H1 (cell line): ENCODE measurements around the gene UBD. TPM values are rescaled to one million over a fixed set of nuclear protein-coding genes. Genes with fewer than 3 reads are reported as not detected.

Source experiments
- CTCF ChIA-PET: fragments of 300-600 bp; sonication (Branson Sonifier 250); formaldehyde crosslinking; loops from one replicate; lab custom pipeline; 2021; ENCODE audit not compliant: partially characterized antibody; lab: Charles Lee
- POLR2A ChIA-PET: fragments of 300-600 bp; sonication (Branson Sonifier 250); formaldehyde crosslinking; loops from one replicate; lab custom pipeline; 2021; ENCODE audit warnings: inconsistent platforms; ENCODE audit not compliant: partially characterized antibody; lab: Charles Lee
- DNase-seq, 2 experiments: peaks; one replicate each; pipeline versions ENCODE4 v3.0.0 to v3.0.0-alpha.2; 2010 to 2022; ENCODE audit warnings: low spot score in 2 of 2, low read depth in 1 of 2, mixed read lengths in 1 of 2
- FAIRE-seq: peaks from 2 replicates; lab custom pipeline; 2011; peaks lifted over from hg19 to GRCh38; lab: Jason Lieb, UNC
- H2AFZ ChIP-seq: 2 replicates; pipeline ENCODE4 v1.8.1; 2012; ENCODE audit warnings: low read length, inconsistent platforms
- H2AK5ac ChIP-seq: 2 replicates; pipeline ENCODE4 v1.6.1; 2013; ENCODE audit warnings: low read depth, low read length
- H2BK120ac ChIP-seq: replicated peaks from 2 replicates; pipeline ENCODE3; 2013; ENCODE audit warnings: low read depth, low read length, inconsistent platforms
- H2BK12ac ChIP-seq: 2 replicates; pipeline ENCODE4 v1.6.1; 2013; ENCODE audit warnings: low read depth, low read length
- H2BK15ac ChIP-seq: 2 replicates; pipeline ENCODE4 v1.6.1; 2013; ENCODE audit warnings: low read length
- H2BK20ac ChIP-seq: 2 replicates; pipeline ENCODE4 v1.6.1; 2013; ENCODE audit warnings: low read length
- H2BK5ac ChIP-seq: 2 replicates; pipeline ENCODE4 v1.6.1; 2013; ENCODE audit warnings: low read depth, low read length
- H3K14ac ChIP-seq: 2 replicates; pipeline ENCODE4 v1.6.1; 2013; ENCODE audit warnings: inconsistent platforms; ENCODE audit not compliant: insufficient read length
- H3K18ac ChIP-seq: 2 replicates; pipeline ENCODE4 v1.6.1; 2013; ENCODE audit warnings: low read length; ENCODE audit errors: extremely low read depth
- H3K23ac ChIP-seq: 2 replicates; pipeline ENCODE4 v1.6.1; 2013; ENCODE audit warnings: inconsistent platforms; ENCODE audit not compliant: insufficient read length
- H3K23me2 ChIP-seq: 2 replicates; pipeline ENCODE4 v1.6.1; 2013; ENCODE audit warnings: low read depth, low read length
- H3K27ac ChIP-seq: 2 replicates; pipeline ENCODE4 v1.6.1; 2011; ENCODE audit warnings: low read depth, low read length, inconsistent platforms
- H3K27me3 ChIP-seq, 4 experiments: replicated peaks in 1 of 4; 1 replicate in 1 of 4; 2 replicates in 3 of 4; pipeline versions ENCODE4 v1.6.1 to v1.8.1; 2011 to 2013; ENCODE audit warnings: low read length in 3 of 4, mild to moderate bottlenecking in 3 of 4, inconsistent platforms in 2 of 4, mixed read lengths in 2 of 4, moderate library complexity in 1 of 4; ENCODE audit not compliant: control insufficient read depth in 3 of 4, insufficient read depth in 3 of 4; ENCODE audit errors: extremely low read depth in 1 of 4
- H3K36me3 ChIP-seq, 4 experiments: 2 replicates each; pipeline versions ENCODE4 v1.6.1 to v1.8.1; 2011 to 2013; ENCODE audit warnings: mild to moderate bottlenecking in 4 of 4, low read length in 3 of 4, moderate library complexity in 2 of 4, control low read depth in 1 of 4, inconsistent platforms in 1 of 4; ENCODE audit not compliant: insufficient read depth in 4 of 4, control insufficient read depth in 2 of 4
- H3K4ac ChIP-seq: replicated peaks from 2 replicates; pipeline ENCODE3; 2013; ENCODE audit warnings: low read length, low read depth, mixed read lengths, inconsistent platforms; ENCODE audit not compliant: insufficient read length
- H3K4me1 ChIP-seq, 4 experiments: replicated peaks in 1 of 4; 1 replicate in 1 of 4; 2 replicates in 3 of 4; pipeline versions ENCODE4 v1.6.1 to v1.8.1; 2011 to 2013; ENCODE audit warnings: low read length in 3 of 4, inconsistent platforms in 2 of 4, mixed read lengths in 1 of 4; ENCODE audit not compliant: insufficient read depth in 4 of 4, control insufficient read depth in 3 of 4
- H3K4me2 ChIP-seq, 2 experiments: 2 replicates each; pipeline versions ENCODE4 v1.6.1 to v1.8.1; 2011 to 2013; ENCODE audit warnings: low read depth in 2 of 2, low read length in 2 of 2, control low read depth in 1 of 2, inconsistent platforms in 1 of 2, mild to moderate bottlenecking in 1 of 2; ENCODE audit not compliant: insufficient read depth in 1 of 2
- H3K4me3 ChIP-seq, 4 experiments: fragments of 200-600, 300-600 bp in 1 of 4; sonication (generic), shearing (Covaris generic), sonication (Bioruptor Twin) in 1 of 4; 2 replicates each; pipeline versions ENCODE4 v1.5.1 to v1.8.1; 2011 to 2016; ENCODE audit warnings: low read length in 4 of 4, low read depth in 3 of 4, control low read depth in 2 of 4, inconsistent platforms in 2 of 4, mild to moderate bottlenecking in 2 of 4, mixed read lengths in 1 of 4, moderate library complexity in 1 of 4; ENCODE audit not compliant: insufficient read depth in 2 of 4; ENCODE audit errors: extremely low read depth in 1 of 4
- H3K56ac ChIP-seq: replicated peaks from 2 replicates; pipeline ENCODE3; 2013; ENCODE audit warnings: low read depth, mild to moderate bottlenecking, mixed read lengths, low read length, inconsistent platforms; ENCODE audit not compliant: insufficient read length
- H3K79me1 ChIP-seq: 2 replicates; pipeline ENCODE4 v1.6.1; 2013; ENCODE audit warnings: low read depth, low read length, control low read depth
- H3K79me2 ChIP-seq, 2 experiments: 2 replicates each; pipeline versions ENCODE4 v1.6.1 to v1.8.1; 2012 to 2013; ENCODE audit warnings: low read length in 2 of 2, mild to moderate bottlenecking in 2 of 2, inconsistent platforms in 1 of 2; ENCODE audit not compliant: insufficient read depth in 2 of 2, control insufficient read depth in 1 of 2
- H3K9ac ChIP-seq, 4 experiments: replicated peaks in 1 of 4; 1 replicate in 1 of 4; 2 replicates in 3 of 4; pipeline versions ENCODE4 v1.6.1 to v1.8.1; 2011 to 2013; ENCODE audit warnings: low read depth in 3 of 4, low read length in 3 of 4, control low read depth in 2 of 4, mild to moderate bottlenecking in 2 of 4, moderate library complexity in 2 of 4, inconsistent platforms in 1 of 4; ENCODE audit errors: extremely low read depth in 1 of 4
- H3K9me3 ChIP-seq, 2 experiments: 2 replicates each; pipeline versions ENCODE4 v1.6.1 to v1.8.1; 2012 to 2013; ENCODE audit warnings: mild to moderate bottlenecking in 2 of 2, moderate library complexity in 2 of 2, control low read depth in 1 of 2, inconsistent platforms in 1 of 2, low read depth in 1 of 2, low read length in 1 of 2, mixed read lengths in 1 of 2; ENCODE audit not compliant: insufficient read depth in 2 of 2
- H4K20me1 ChIP-seq, 2 experiments: replicated peaks in 1 of 2; 2 replicates each; pipeline versions ENCODE3 to v1.8.1; 2011 to 2013; ENCODE audit warnings: inconsistent platforms in 2 of 2, low read length in 2 of 2, mild to moderate bottlenecking in 1 of 2; ENCODE audit not compliant: insufficient read depth in 2 of 2, control insufficient read depth in 1 of 2
- H4K5ac ChIP-seq: 2 replicates; pipeline ENCODE4 v1.6.1; 2013; ENCODE audit warnings: low read length, low read depth, mixed read lengths, inconsistent platforms; ENCODE audit not compliant: insufficient read length
- H4K8ac ChIP-seq: 2 replicates; pipeline ENCODE4 v1.8.0; 2013; ENCODE audit warnings: mild to moderate bottlenecking, moderate library complexity, low read length, inconsistent platforms; ENCODE audit not compliant: insufficient read depth; ENCODE audit errors: extremely low read depth
- H4K91ac ChIP-seq: replicated peaks from 2 replicates; pipeline ENCODE3; 2013; ENCODE audit warnings: low read length, mixed read lengths, inconsistent platforms; ENCODE audit not compliant: insufficient read length
- PHF8 ChIP-seq: fragments of 200-600 bp; sonication (generic); conservative IDR thresholded peaks from 2 replicates; pipeline ENCODE4 v1.7.1; 2012; ENCODE audit warnings: low read depth, mild to moderate bottlenecking, inconsistent platforms, low read length, moderate library complexity
- WGBS, 2 experiments: shearing (Covaris generic) in 1 of 2; methylation state at CpG; one replicate each; pipeline versions ENCODE4 v1.1.6 to v1.1.7; 2013 to 2015; ENCODE audit warnings: low lambda C conversion rate in 2 of 2, mixed read lengths in 2 of 2, inconsistent platforms in 1 of 2, low coverage in 1 of 2, missing lambda C conversion rate in 1 of 2; ENCODE audit not compliant: insufficient replicate concordance in 2 of 2, insufficient coverage in 1 of 2, insufficient read length in 1 of 2; ENCODE audit errors: extremely low coverage in 1 of 2, missing lambda C conversion rate in 1 of 2; 5-methylcytosine and 5-hydroxymethylcytosine counted together
- polyA plus RNA-seq, 7 experiments: library from polyadenylated mRNA; depleted of rRNA in 3 of 7; stranded (reverse) in 5 of 7; unstranded in 2 of 7; fragments of >200 nt in 5 of 7; fragments of 200-250 nt in 2 of 7; gene quantifications; 1 replicate in 5 of 7; 2 replicates in 1 of 7; 4 replicates in 1 of 7; pipeline versions ENCODE4 v1.2.1 to v1.2.3, GENCODE V29; 2011 to 2013; ENCODE audit warnings: missing spikeins in 2 of 7, mixed read lengths in 2 of 7
- total RNA-seq: library from RNA; stranded (reverse); fragmentation: NEBNext Ultra II Directional; extraction: Animal tissue kit (Norgen Biotek cat#: 25700); gene quantifications from 2 replicates; pipeline ENCODE4 v1.2.1, GENCODE V29; 2021

Gene UBD
- total and polyA plus RNA-seq, 2 of the 8 experiments (the other 6 are each of a cell fraction or from before 2014, with no cell fraction given), result 0.23 TPM; not detected in 1

DNA sequence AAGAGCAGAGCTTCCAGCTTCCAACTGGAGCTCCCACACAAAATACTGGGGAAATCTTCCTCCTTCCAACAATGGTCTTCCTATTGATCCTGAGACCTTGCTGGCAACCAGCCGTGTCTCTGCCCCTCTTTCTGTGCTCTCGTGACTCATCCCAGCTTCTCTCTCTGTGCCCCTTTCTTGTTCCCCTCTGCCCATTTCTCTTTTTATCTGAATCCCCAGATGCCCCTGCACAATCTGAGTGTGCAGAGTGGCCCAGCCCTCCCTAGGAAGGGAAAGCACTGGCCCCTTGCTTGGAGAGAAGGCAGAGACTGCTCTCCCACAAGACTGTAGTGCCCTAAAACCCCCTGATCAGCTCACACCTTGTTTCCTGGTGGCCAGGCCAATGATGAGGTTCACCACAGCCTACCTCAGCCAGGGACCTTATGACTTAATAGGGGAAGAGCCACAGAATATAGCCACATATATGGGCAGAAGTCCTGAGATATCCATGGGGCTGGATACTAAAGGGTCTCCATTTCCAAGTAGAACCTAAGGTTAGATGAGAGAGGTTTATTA is 48.7 kb downstream of the UBD start:
- Histone ChIP-seq H3K4me1 (no peaks in the 10 kb centered on the region), H2AFZ (no peak overlapping the region), H3K9me3 (no peaks in the 10 kb centered on the region), H3K79me2 (no peaks in the 10 kb centered on the region), H3K36me3 (no peaks in the 10 kb centered on the region), H3K79me1 (no peaks in the 10 kb centered on the region; the same call in 1 of the 2 replicates), H3K23ac (no peak overlapping the region), H2BK20ac (no peak overlapping the region), H3K56ac (no peak overlapping the region), H3K4me3 (no peak overlapping the region), H2BK12ac (no peak overlapping the region), H3K18ac (no peak overlapping the region), H4K91ac (no peak overlapping the region), H2BK15ac (no peak overlapping the region), H3K4me2 (no peak overlapping the region), H2AK5ac (no peak overlapping the region), H3K23me2 (no peaks in the 10 kb centered on the region), H3K14ac (no peak overlapping the region), H3K4ac (no peak overlapping the region), H3K27ac (no peak overlapping the region), H4K5ac (no peak overlapping the region), H3K27me3 (no peaks in the 10 kb centered on the region; a peak in 2 of 7 replicates), H4K20me1 (no peaks in the 10 kb centered on the region), H4K8ac (no peak overlapping the region), H3K9ac (no peak overlapping the region), H2BK120ac (no peak overlapping the region), H2BK5ac (no peak overlapping the region)
- FAIRE-seq (no peak), DNase-seq (no peak)
- CTCF ChIA-PET, result interaction anchor here (0.6 to 2.9 kb wide), 5 partner anchors 9 to 179 kb away, joined by 3 to 9 read pairs (median 3); no protein-coding TSS in a partner anchor
- TF ChIP-seq PHF8, result no peak
- POLR2A ChIA-PET, result no interaction called here
- WGBS, 2 experiments, result 91% methylated on average over 2 of the region's 2 CpGs; no CpG with 5 or more reads in 1 of the 2 experiments
